HepG2 (cell line): ENCODE data around the gene TXLNA. TPM values are rescaled to one million over a fixed set of nuclear protein-coding genes. Genes with fewer than 3 reads are reported as not detected.
A peak's percentile ranks its signal among the peaks of the same experiment; 100 is the strongest.

Source experiments
- AKAP8 ChIP-seq: sonication (generic); formaldehyde crosslinking; IDR thresholded peaks from 2 replicates; pipeline ENCODE4 v1.5.1; 2020; ENCODE audit warnings: mild to moderate bottlenecking, missing genetic modification reagents
- ATF4 ChIP-seq, 2 experiments: fragments of 450-650 bp in 1 of 2; sonication (generic) in 1 of 2; formaldehyde crosslinking; IDR thresholded peaks; 2 replicates each; pipeline versions ENCODE4 v1.5.0 to v1.8.0; 2020 to 2022; ENCODE audit warnings: mild to moderate bottlenecking in 1 of 2, missing genetic modification reagents in 1 of 2
- ETV6 ChIP-seq: sonication (generic); formaldehyde crosslinking; conservative IDR thresholded peaks from 2 replicates; pipeline ENCODE4 v1.4.0; 2020; ENCODE audit warnings: missing genetic modification reagents
- GABPA ChIP-seq, 2 experiments: IDR thresholded peaks; 2 replicates each; pipeline ENCODE4 v1.6.1; 2011 to 2016; ENCODE audit warnings: low read depth in 2 of 2, low read length in 1 of 2, missing biosample characterization in 1 of 2, missing genetic modification characterization in 1 of 2
- HBP1 ChIP-seq: IDR thresholded peaks from 2 replicates; pipeline ENCODE4 v1.6.1; 2016; ENCODE audit warnings: low read depth, control low read depth
- HINFP ChIP-seq: sonication (generic); formaldehyde crosslinking; IDR thresholded peaks from 2 replicates; pipeline ENCODE4 v1.4.0; 2020; ENCODE audit warnings: low read depth, mild to moderate bottlenecking, missing genetic modification reagents
- NR2C2 ChIP-seq: sonication (generic); formaldehyde crosslinking; IDR thresholded peaks from 2 replicates; pipeline ENCODE4 v1.4.0; 2020; ENCODE audit warnings: missing genetic modification reagents, mild to moderate bottlenecking, moderate library complexity, borderline replicate concordance
- PBX2 ChIP-seq: IDR thresholded peaks from 2 replicates; pipeline ENCODE4 v1.6.1; 2016; ENCODE audit warnings: control low read depth
- RBFOX2 ChIP-seq: fragments of 200-400 bp; formaldehyde crosslinking; IDR thresholded peaks from 2 replicates; pipeline ENCODE4 v1.6.1; 2017; ENCODE audit warnings: low read depth, mild to moderate bottlenecking, low read length
- SMAD3 ChIP-seq: sonication (generic); formaldehyde crosslinking; IDR thresholded peaks from 2 replicates; pipeline ENCODE4 v1.4.0; 2020; ENCODE audit warnings: missing genetic modification reagents
- THAP7 ChIP-seq: sonication (generic); formaldehyde crosslinking; IDR thresholded peaks from 2 replicates; pipeline ENCODE4 v1.8.1; 2023; ENCODE audit warnings: mild to moderate bottlenecking, missing genetic modification reagents
- ZBTB25 ChIP-seq: IDR thresholded peaks from 2 replicates; pipeline ENCODE4 v1.6.1; 2018; ENCODE audit warnings: missing genetic modification reagents
- ZC3H4 ChIP-seq: sonication (generic); formaldehyde crosslinking; IDR thresholded peaks from 2 replicates; pipeline ENCODE4 v1.4.0; 2020; ENCODE audit warnings: missing genetic modification reagents, borderline replicate concordance
- ZFP36L2 ChIP-seq: sonication (generic); formaldehyde crosslinking; IDR thresholded peaks from 2 replicates; pipeline ENCODE4 v1.4.0; 2020; ENCODE audit warnings: missing genetic modification reagents
- ZNF224 ChIP-seq: sonication (generic); formaldehyde crosslinking; IDR thresholded peaks from 2 replicates; pipeline ENCODE4 v1.5.0; 2020; ENCODE audit warnings: mild to moderate bottlenecking, missing genetic modification reagents
- ZNF235 ChIP-seq: sonication (generic); formaldehyde crosslinking; IDR thresholded peaks from 2 replicates; pipeline ENCODE4 v1.8.1; 2023; ENCODE audit warnings: mild to moderate bottlenecking, missing genetic modification reagents, borderline replicate concordance
- ZNF510 ChIP-seq: sonication (generic); formaldehyde crosslinking; IDR thresholded peaks from 2 replicates; pipeline ENCODE4 v1.4.0; 2020; ENCODE audit warnings: low read depth, mild to moderate bottlenecking, missing genetic modification reagents
- ZNF567 ChIP-seq: sonication (generic); formaldehyde crosslinking; IDR thresholded peaks from 2 replicates; pipeline ENCODE4 v1.8.1; 2023; ENCODE audit warnings: mild to moderate bottlenecking, missing genetic modification reagents, borderline replicate concordance
- ZNF580 ChIP-seq: IDR thresholded peaks from 2 replicates; pipeline ENCODE4 v1.6.1; 2016; ENCODE audit warnings: low read depth, borderline replicate concordance
- ZNF749 ChIP-seq: sonication (generic); formaldehyde crosslinking; IDR thresholded peaks from 2 replicates; pipeline ENCODE4 v1.8.0; 2022; ENCODE audit warnings: mild to moderate bottlenecking, missing genetic modification reagents, moderate library complexity, borderline replicate concordance
- ZSCAN21 ChIP-seq: sonication (generic); formaldehyde crosslinking; IDR thresholded peaks from 2 replicates; pipeline ENCODE4 v1.8.0; 2022; ENCODE audit warnings: mild to moderate bottlenecking, missing genetic modification reagents, moderate library complexity, borderline replicate concordance
- polyA plus RNA-seq, 8 experiments: library from polyadenylated mRNA; depleted of rRNA in 3 of 8; stranded (reverse) in 7 of 8; unstranded in 1 of 8; fragments of >200 nt; fragmentation: Illumina TruSeq in 4 of 8; extraction: Trizol in 4 of 8; gene quantifications; 2 replicates each; pipeline versions ENCODE4 v1.2.1 to v1.2.3, GENCODE V29; 2011 to 2016; ENCODE audit warnings: low read depth in 4 of 8, missing spikeins in 1 of 8, mixed read lengths in 1 of 8; ENCODE audit not compliant: insufficient read depth in 1 of 8
- total RNA-seq, 5 experiments: library from RNA; depleted of rRNA; stranded (reverse); fragments of >200 nt; fragmentation: Illumina TruSeq; extraction: Trizol; gene quantifications; 2 replicates each; pipeline ENCODE4 v1.2.3, GENCODE V29; 2016; ENCODE audit warnings: low read depth in 1 of 5

TXLNA gene
- total and polyA plus RNA-seq, 2 of the 13 experiments (the other 11 are each of a cell fraction or from before 2014, with no cell fraction given): 29.6 to 67.8 TPM

GRCh38 chr1:32178380-32179192 lies 889 bp upstream of the TXLNA start (continued):
- no peak for TF ChIP-seq PBX2 (CRISPR knock-in tag)
- peak; percentile 75 for TF ChIP-seq NR2C2
- no peak for TF ChIP-seq ETV6 (CRISPR knock-in tag)
- no peak for TF ChIP-seq ZNF749 (CRISPR knock-in tag)
- no peak for TF ChIP-seq ZFP36L2 (CRISPR knock-in tag)
- no peak for TF ChIP-seq GABPA (IDR thresholded peaks at IDR 0.05; ENCODE audit: low read depth, low read length)
- no peak for TF ChIP-seq GABPA (CRISPR knock-in tag; IDR thresholded peaks at IDR 0.05; ENCODE audit: low read depth)
- peak in 1 of 2 experiments; percentile 78; a peak in 2 of 4 replicates for TF ChIP-seq ATF4 (CRISPR knock-in tag; IDR thresholded peaks at IDR 0.05)
- no peak; the same call in 1 of the 2 replicates for TF ChIP-seq ZNF567
- peak; percentile 71; the same call in 1 of the 2 replicates for TF ChIP-seq ZBTB25 (CRISPR knock-in tag)
- TF ChIP-seq RBFOX2: no peak
- no peak for TF ChIP-seq ZNF510 (CRISPR knock-in tag)
- TF ChIP-seq ZSCAN21 (CRISPR knock-in tag): no peak
- TF ChIP-seq THAP7: no peak
- peak; percentile 48; the same call in 1 of the 2 replicates for TF ChIP-seq SMAD3 (CRISPR knock-in tag)
- TF ChIP-seq ZNF235 (CRISPR knock-in tag): no peak
- TF ChIP-seq AKAP8 (CRISPR knock-in tag): no peak
- no peak for TF ChIP-seq ZC3H4 (CRISPR knock-in tag)
- no peak for TF ChIP-seq HINFP
- no peak for TF ChIP-seq ZNF580 (CRISPR knock-in tag)
- no peak for TF ChIP-seq HBP1 (CRISPR knock-in tag)
- no peak for TF ChIP-seq ZNF224 (CRISPR knock-in tag)
